T-helper 2 cell (primary cell): ENCODE data around the gene CCDC192.

ENCODE experiments used
- DNase-seq, 5 experiments: peaks; one replicate each; pipeline versions ENCODE4 v3.0.0 to v3.0.0-alpha.2; 2012 to 2022

The CCDC192 gene

GRCh38 chr5:127961763-127962145 lies 258.6 kb downstream of the CCDC192 start:
- DNase-seq, result no peak

GRCh38 chr5:127962491-127962890 lies 259.3 kb downstream of the CCDC192 start:
- no peak for DNase-seq

GRCh38 chr5:127963233-127963632 lies 260.0 kb downstream of the CCDC192 start:
- DNase-seq, result no peak

GRCh38 chr5:127963931-127964330 lies 260.7 kb downstream of the CCDC192 start:
- DNase-seq, result no peak

GRCh38 chr5:127967323-127967982 lies 264.3 kb downstream of the CCDC192 start:
- DNase-seq, result no peak

- DNase-seq, result no peak
These were observed 264.9 kb downstream of the CCDC192 start for GRCh38 chr5:127967983-127968592.

- DNase-seq, result no peak
These were observed 265.8 kb downstream of the CCDC192 start for GRCh38 chr5:127969002-127969401.

GRCh38 chr5:127969651-127970050 lies 266.5 kb downstream of the CCDC192 start:
- DNase-seq, result no peak

GRCh38 chr5:127970081-127970480 lies 266.9 kb downstream of the CCDC192 start:
- DNase-seq, result no peak

GRCh38 chr5:127970854-127971425 lies 267.7 kb downstream of the CCDC192 start:
- no peak for DNase-seq

- no peak for DNase-seq
These were observed 272.8 kb downstream of the CCDC192 start for GRCh38 chr5:127975961-127976360.

GRCh38 chr5:127976525-127976924 lies 273.3 kb downstream of the CCDC192 start:
- no peak for DNase-seq

- DNase-seq, result no peak
These were observed 274.0 kb downstream of the CCDC192 start for GRCh38 chr5:127976991-127977717.

- DNase-seq, result no peak
These were observed 275.6 kb downstream of the CCDC192 start for GRCh38 chr5:127978738-127979300.

GRCh38 chr5:127979475-127979874 lies 276.3 kb downstream of the CCDC192 start:
- DNase-seq, result no peak

- DNase-seq, result no peak
These were observed 277.7 kb downstream of the CCDC192 start for GRCh38 chr5:127980843-127981242.

GRCh38 chr5:127981498-127981897 lies 278.3 kb downstream of the CCDC192 start:
- DNase-seq, result no peak

- no peak for DNase-seq
These were observed 282.7 kb downstream of the CCDC192 start for GRCh38 chr5:127985811-127986325.

- DNase-seq, result no peak
These were observed 284.4 kb downstream of the CCDC192 start for GRCh38 chr5:127987354-127988145.

GRCh38 chr5:127988146-127988760 lies 285.1 kb downstream of the CCDC192 start:
- DNase-seq, result no peak
